ENCODE data around the gene TMEM235. TPM values are rescaled to one million over a fixed set of nuclear protein-coding genes. Genes with fewer than 3 reads are reported as not detected.

Gene TMEM235
- total RNA-seq = 0.09 and 0.28 TPM in 2 replicates

GRCh38 chr17:78230996-78231935, at the start of gene TMEM235:
TSS of gene TMEM235 (plus strand) at chr17:78231631. CDS start at chr17:78232024, 393 bp downstream.

GRCh38 chr17:78186692-78187595, 44.5 kb upstream of the TMEM235 start, which contains the start of the genes AFMID and TK1:
TSS of gene AFMID (plus strand) at chr17:78187362. CDS start at chr17:78187371, 9 bp downstream.
TSS of gene TK1 (minus strand) at chr17:78187052. CDS start at chr17:78186994, 58 bp downstream.

GRCh38 chr17:78214016-78214705, 17.3 kb upstream of the TMEM235 start, which contains the start of gene BIRC5:
TSS of gene BIRC5 (plus strand) at chr17:78214253. CDS start at chr17:78214317, 64 bp downstream.

Other genes with a start within 250 kb of the TMEM235 start
- gene TMC6, start 102.9 kb upstream of the TMEM235 start, total RNA-seq = 21.4 and 22.9 TPM in 2 replicates
- 0.09 TPM in 2 replicates for gene TMC8, start 100.9 kb upstream of the TMEM235 start, total RNA-seq
- not detected in 2 replicates for gene C17orf99, start 85.2 kb upstream of the TMEM235 start, total RNA-seq
- gene SYNGR2, start 63.0 kb upstream of the TMEM235 start, total RNA-seq = 23.6 and 25.2 TPM in 2 replicates
- 37.6 and 75.5 TPM in 2 replicates for gene TK1, start 44.6 kb upstream of the TMEM235 start, total RNA-seq
- 38.9 and 50.0 TPM in 2 replicates for gene AFMID, start 44.3 kb upstream of the TMEM235 start, total RNA-seq
- 18.7 and 62.8 TPM in 2 replicates for gene BIRC5, start 17.4 kb upstream of the TMEM235 start, total RNA-seq
- gene SOCS3, start 128.4 kb downstream of the TMEM235 start, total RNA-seq = 25.6 and 28.9 TPM in 2 replicates
- 33.9 and 45.0 TPM in 2 replicates for gene PGS1, start 147.0 kb downstream of the TMEM235 start, total RNA-seq

All from endothelial cell of coronary artery (primary cell).